Ovary (tissue), 3 donors: ENCODE results near the gene PCIF1.

Source experiments
- EP300 ChIP-seq: sonication (generic); formaldehyde crosslinking; IDR thresholded peaks from one replicate; pipeline ENCODE4 v1.6.1; 2017; ENCODE audit warnings: antibody characterized with exemption
- POLR2A ChIP-seq: fragments of 450-650 bp; IDR thresholded peaks from one replicate; pipeline ENCODE4 v1.6.1; 2017; ENCODE audit warnings: antibody characterized with exemption, mild to moderate bottlenecking, moderate library complexity
- TF ChIP-seq, protein P1 (sequence below), 3 donors: fragments of 450-650 bp in 2 of 3; fragments of 200-600 bp in 1 of 3; IDR thresholded peaks; one replicate each; pipeline versions ENCODE4 v1.5.1 to v1.8.0; 2016 to 2022; ENCODE audit warnings: antibody characterized with exemption in 3 of 3, mild to moderate bottlenecking in 1 of 3
- donor health status: DM: no; HTN: no; CAD: no.

DNA sequence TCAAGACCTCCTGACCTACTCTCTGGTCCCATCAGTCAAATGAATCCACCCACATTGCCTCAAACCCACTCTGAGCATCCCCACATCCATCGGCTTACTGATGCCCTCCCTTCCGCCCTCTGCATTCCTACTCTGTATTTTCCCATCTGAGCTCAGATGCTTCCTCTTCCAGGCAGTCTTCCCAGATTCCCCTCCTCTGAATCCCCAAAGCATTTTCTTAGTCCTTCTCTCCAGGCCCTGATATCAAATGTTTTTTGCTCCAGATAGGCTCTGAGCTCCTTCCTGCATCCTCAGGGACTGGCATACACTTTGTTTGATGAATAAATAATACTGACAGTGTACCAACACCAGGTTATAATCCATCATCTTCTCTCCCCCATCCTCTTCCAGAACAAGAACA, 26.4 kb upstream of the PCIF1 start:
- TF ChIP-seq EP300 (no peak), POLR2A (no peak)
- TF ChIP-seq, protein P1, sequence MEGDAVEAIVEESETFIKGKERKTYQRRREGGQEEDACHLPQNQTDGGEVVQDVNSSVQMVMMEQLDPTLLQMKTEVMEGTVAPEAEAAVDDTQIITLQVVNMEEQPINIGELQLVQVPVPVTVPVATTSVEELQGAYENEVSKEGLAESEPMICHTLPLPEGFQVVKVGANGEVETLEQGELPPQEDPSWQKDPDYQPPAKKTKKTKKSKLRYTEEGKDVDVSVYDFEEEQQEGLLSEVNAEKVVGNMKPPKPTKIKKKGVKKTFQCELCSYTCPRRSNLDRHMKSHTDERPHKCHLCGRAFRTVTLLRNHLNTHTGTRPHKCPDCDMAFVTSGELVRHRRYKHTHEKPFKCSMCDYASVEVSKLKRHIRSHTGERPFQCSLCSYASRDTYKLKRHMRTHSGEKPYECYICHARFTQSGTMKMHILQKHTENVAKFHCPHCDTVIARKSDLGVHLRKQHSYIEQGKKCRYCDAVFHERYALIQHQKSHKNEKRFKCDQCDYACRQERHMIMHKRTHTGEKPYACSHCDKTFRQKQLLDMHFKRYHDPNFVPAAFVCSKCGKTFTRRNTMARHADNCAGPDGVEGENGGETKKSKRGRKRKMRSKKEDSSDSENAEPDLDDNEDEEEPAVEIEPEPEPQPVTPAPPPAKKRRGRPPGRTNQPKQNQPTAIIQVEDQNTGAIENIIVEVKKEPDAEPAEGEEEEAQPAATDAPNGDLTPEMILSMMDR (IDR thresholded peaks at IDR 0.05) = no peak
